Calu3 (cell line): ENCODE results near the gene TNRC18. TPM values are rescaled to one million over a fixed set of nuclear protein-coding genes. Genes with fewer than 3 reads are reported as not detected.

Source experiments
- BruUV-seq: library from RNA; stranded (reverse); fragments of 400-500 nt; replicated peaks from 2 replicates; lab custom pipeline; 2021; lab: Mats Ljungman, UMichigan
- CTCF ChIA-PET: fragments of 300-600 bp; sonication (Branson Sonifier 250); formaldehyde crosslinking; loops from one replicate; lab custom pipeline; 2022; ENCODE audit warnings: antibody characterized with exemption; lab: Charles Lee
- DNase-seq: peaks from one replicate; pipeline ENCODE4 v3.0.0; 2022
- H3K27ac Mint-ChIP-seq: one replicate; pipeline ENCODE4 v1.8.0; 2022; ENCODE audit warnings: mixed read lengths; ENCODE audit not compliant: unreplicated experiment
- H3K27me3 Mint-ChIP-seq: one replicate; pipeline ENCODE4 v1.8.0; 2022; ENCODE audit warnings: mixed read lengths; ENCODE audit not compliant: unreplicated experiment
- H3K36me3 Mint-ChIP-seq: one replicate; pipeline ENCODE4 v1.8.0; 2022; ENCODE audit warnings: mild to moderate bottlenecking, moderate library complexity, mixed read lengths; ENCODE audit not compliant: insufficient read depth, unreplicated experiment
- H3K4me1 Mint-ChIP-seq: one replicate; pipeline ENCODE4 v1.8.0; 2022; ENCODE audit warnings: mild to moderate bottlenecking, low read depth, mixed read lengths; ENCODE audit not compliant: unreplicated experiment
- H3K4me3 Mint-ChIP-seq: one replicate; pipeline ENCODE4 v1.8.0; 2022; ENCODE audit warnings: mild to moderate bottlenecking, low read depth, moderate library complexity, mixed read lengths; ENCODE audit not compliant: unreplicated experiment
- H3K9me3 Mint-ChIP-seq: one replicate; pipeline ENCODE4 v1.8.0; 2022; ENCODE audit warnings: low read depth, mixed read lengths; ENCODE audit not compliant: unreplicated experiment
- intact Hi-C: fragments of 100-400 bp; cut with micrococcal nuclease; formaldehyde crosslinking; loops from one replicate; pipeline ENCODE4 v1.10.0; 2022; ENCODE audit not compliant: unreplicated experiment
- total RNA-seq: library from RNA; stranded (reverse); gene quantifications from 2 replicates; pipeline ENCODE4 v1.2.3, GENCODE V29; 2022
- TF ChIP-seq, protein P1 (sequence below): fragments of 200-600 bp; IDR thresholded peaks from one replicate; pipeline ENCODE4 v1.8.0; 2022; ENCODE audit warnings: antibody characterized with exemption; ENCODE audit not compliant: unreplicated experiment

TNRC18 gene
- total RNA-seq, 1 experiment from 2014 or later = 213 TPM

GRCh38 chr7:5456409-5456808, 32.8 kb upstream of the TNRC18 start:
- Mint-ChIP-seq H3K27ac (no peak overlapping the region), H3K9me3 (no peaks in the 10 kb centered on the region), H3K27me3 (peaks cover 15% of the 10 kb centered on the region), H3K4me1 (peaks cover 9% of the 10 kb centered on the region), H3K4me3 (no peak overlapping the region), H3K36me3 (peaks cover 5% of the 10 kb centered on the region)
- BruUV-seq = no TSS peak
- TF ChIP-seq, protein P1, sequence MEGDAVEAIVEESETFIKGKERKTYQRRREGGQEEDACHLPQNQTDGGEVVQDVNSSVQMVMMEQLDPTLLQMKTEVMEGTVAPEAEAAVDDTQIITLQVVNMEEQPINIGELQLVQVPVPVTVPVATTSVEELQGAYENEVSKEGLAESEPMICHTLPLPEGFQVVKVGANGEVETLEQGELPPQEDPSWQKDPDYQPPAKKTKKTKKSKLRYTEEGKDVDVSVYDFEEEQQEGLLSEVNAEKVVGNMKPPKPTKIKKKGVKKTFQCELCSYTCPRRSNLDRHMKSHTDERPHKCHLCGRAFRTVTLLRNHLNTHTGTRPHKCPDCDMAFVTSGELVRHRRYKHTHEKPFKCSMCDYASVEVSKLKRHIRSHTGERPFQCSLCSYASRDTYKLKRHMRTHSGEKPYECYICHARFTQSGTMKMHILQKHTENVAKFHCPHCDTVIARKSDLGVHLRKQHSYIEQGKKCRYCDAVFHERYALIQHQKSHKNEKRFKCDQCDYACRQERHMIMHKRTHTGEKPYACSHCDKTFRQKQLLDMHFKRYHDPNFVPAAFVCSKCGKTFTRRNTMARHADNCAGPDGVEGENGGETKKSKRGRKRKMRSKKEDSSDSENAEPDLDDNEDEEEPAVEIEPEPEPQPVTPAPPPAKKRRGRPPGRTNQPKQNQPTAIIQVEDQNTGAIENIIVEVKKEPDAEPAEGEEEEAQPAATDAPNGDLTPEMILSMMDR = no peak
- CTCF ChIA-PET = no interaction called here
- no peak for DNase-seq
- intact Hi-C loops = no loop called here

GRCh38 chr7:5455581-5456219, 32.1 kb upstream of the TNRC18 start:
- DNase-seq = no peak
- H3K36me3 Mint-ChIP-seq = peaks cover 12% of the 10 kb centered on the region
- no peak overlapping the region for H3K27ac Mint-ChIP-seq
- CTCF ChIA-PET = no interaction called here
- BruUV-seq = no TSS peak
- intact Hi-C loops = no loop called here
- no peaks in the 10 kb centered on the region for H3K9me3 Mint-ChIP-seq
- H3K4me1 Mint-ChIP-seq = peaks cover 9% of the 10 kb centered on the region
- H3K27me3 Mint-ChIP-seq = peaks cover 15% of the 10 kb centered on the region
- H3K4me3 Mint-ChIP-seq = no peak overlapping the region
- TF ChIP-seq, protein P1 = no peak

- Mint-ChIP-seq H3K4me3 (no peak overlapping the region), H3K36me3 (peaks cover 15% of the 10 kb centered on the region), H3K4me1 (peaks cover 9% of the 10 kb centered on the region), H3K9me3 (no peaks in the 10 kb centered on the region), H3K27me3 (peaks cover 15% of the 10 kb centered on the region), H3K27ac (no peak overlapping the region)
- intact Hi-C loops = no loop called here
- TF ChIP-seq, protein P1 = no peak
- BruUV-seq = no TSS peak
- no peak for DNase-seq
- CTCF ChIA-PET = no interaction called here
Measured at GRCh38 chr7:5455175-5455574, 31.5 kb upstream of the TNRC18 start.

DNA sequence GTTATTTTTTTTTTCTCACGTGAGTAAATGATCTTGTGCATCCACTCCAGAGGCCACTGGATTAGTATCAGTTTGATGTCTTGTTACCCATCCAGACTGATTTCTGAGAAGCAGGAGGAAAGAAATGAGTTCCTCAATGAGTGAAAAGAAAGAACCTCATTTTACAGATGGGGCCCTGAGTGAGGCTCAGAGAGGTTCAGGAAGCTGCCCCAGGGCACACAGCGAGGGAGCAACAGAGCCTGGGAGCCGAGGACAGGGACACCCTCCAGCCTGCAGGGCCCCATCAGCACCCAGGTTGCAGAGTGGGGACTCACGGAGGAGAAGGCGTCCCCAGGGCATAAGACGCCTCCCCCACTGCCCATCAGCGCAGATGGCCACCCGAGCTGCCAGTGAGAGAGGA, 30.9 kb upstream of the TNRC18 start:
- peaks cover 15% of the 10 kb centered on the region for H3K27me3 Mint-ChIP-seq
- TF ChIP-seq, protein P1 = no peak
- H3K36me3 Mint-ChIP-seq = peaks cover 15% of the 10 kb centered on the region
- peaks cover 9% of the 10 kb centered on the region for H3K4me1 Mint-ChIP-seq
- no peak overlapping the region for H3K27ac Mint-ChIP-seq
- DNase-seq = no peak
- CTCF ChIA-PET = no interaction called here
- no peaks in the 10 kb centered on the region for H3K9me3 Mint-ChIP-seq
- intact Hi-C loops = no loop called here
- no TSS peak for BruUV-seq
- no peak overlapping the region for H3K4me3 Mint-ChIP-seq
